ENCODE measurements around the gene CCDC86.

The CCDC86 gene

DNA sequence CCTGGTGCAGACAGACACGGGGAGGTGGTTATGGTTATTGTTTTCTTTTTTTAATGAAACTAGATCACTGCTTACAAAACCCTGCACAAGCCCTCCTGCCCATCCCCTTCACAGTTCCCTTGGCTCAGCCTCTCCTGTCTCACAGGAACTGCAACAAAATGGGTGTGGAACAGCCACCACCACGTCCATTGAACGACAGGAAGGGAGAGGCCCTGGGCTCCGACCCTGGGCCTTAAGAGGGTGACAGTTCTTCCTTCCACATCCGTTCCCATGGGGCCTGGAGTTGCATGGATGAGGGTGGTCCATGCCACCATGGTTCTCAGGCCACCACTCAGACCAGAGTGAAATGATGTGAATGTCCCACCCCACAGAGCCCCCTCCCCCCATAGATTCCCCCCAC is 48.8 kb downstream of the CCDC86 start:
- no peak overlapping the region for H3K4me3 ChIP-seq (ENCODE audit: low read depth, low read length)

DNA sequence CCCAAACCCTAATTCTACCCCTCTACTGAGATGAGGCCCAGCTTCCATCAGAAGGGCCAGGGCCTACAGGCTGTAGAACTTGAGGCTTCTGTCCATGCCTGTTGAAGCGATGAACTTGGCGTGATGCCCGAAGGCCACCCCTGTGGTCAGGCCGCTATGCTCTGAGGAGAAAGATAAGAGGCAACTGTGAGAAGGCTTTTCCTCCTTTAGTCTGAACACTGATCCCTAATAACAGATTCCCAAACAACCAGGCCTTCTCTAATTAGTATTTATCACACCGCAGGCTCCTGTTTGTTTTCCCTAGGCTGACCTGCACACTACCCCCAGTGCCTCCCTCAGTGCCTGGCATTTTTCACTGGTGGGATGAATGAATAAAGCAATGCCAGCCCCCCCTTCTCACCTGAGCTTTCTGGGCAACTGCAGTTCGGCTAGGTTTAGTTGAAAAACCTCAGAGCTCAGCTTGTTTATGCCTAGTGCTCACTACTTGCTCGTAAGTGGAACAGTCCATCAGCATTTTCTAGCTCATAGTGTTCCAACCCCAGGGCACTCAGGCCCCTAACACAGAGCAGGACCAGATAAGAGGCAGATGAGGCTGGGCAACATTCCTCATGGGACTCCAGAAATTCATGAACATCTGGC is 49.3 kb downstream of the CCDC86 start:
- H3K4me3 ChIP-seq (ENCODE audit: low read depth, low read length) = no peak overlapping the region

DNA sequence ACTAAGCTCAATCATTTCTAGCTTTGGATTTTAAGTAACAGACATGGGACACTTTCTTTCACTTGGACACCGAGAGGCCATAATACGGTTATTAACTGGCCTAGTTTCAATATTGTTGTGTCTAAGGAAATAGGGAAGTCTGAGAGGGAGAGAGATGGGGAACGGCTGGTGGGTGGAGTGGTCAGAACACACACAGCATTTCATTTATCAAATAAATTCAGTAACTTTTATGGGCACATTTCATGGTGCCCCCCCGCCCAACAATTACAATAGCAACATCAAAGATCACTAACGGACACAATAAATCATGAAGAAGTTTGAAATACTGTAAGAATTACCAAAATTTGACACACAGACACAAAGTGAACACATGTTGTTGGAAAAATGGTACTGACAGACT is 53.8 kb downstream of the CCDC86 start:
- H3K4me3 ChIP-seq (ENCODE audit: low read depth, low read length) = no peak overlapping the region

DNA sequence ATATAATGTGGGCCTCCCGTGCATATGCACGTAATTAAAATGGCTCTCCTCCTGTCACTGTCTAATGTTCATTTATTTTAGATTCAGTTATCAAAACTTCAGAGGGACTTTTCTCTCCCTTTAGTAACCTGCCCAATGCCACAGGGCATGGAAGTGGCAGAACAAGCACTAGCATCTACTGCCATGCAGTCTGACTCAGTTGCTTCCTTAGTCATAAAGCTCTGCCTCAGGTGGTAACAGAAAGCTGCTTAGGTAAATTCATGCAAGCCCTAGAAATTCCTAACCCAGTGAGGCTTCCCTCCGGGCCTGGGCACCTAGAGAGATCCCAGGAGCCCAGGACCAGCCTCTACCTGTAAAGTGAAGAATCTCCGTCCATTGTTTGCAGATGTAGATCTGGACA is 55.6 kb downstream of the CCDC86 start:
- no peak overlapping the region for H3K4me3 ChIP-seq (ENCODE audit: low read depth, low read length)

DNA sequence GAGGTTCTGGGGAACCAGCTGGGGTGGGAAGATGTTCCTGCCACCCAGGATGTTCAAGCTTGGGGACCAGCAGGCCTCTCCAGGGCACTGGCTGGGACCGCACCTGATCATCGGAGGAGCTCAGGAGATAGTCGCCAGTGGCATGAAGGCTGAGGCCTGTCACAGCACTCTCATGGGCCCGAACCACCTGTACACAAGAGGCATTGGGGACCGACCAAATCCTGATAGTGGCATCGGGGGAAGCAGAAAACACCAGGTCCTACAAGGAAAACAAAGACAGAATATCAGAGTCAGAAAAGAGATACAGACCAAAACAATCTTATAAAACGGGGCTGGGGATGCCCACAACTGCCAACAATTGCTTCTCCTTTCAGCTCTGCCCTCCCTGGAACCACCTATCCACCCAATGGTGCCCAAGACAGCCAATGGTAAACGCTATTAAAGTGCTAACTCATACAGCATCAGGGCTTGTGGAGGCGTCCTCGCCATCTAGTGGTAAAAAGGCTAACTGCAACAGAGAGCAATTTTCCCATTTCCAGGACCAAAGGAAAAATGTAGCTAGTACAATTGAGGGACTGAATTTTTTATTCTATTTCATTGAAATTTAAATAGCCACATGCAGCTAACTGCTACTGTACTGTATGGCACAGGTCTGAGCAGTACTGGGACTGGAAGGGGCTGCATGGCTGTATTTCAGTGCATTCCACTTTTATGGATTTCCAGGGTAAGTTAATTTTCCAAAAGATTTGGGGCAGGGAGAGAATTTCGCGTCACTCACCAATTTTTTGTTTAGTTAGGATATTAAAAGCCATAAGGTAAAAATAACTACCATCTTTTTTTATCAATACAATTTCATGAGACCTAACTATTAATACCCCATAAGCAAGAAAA is 57.4 kb downstream of the CCDC86 start:
- no peak overlapping the region for H3K4me3 ChIP-seq (ENCODE audit: low read depth, low read length)

DNA sequence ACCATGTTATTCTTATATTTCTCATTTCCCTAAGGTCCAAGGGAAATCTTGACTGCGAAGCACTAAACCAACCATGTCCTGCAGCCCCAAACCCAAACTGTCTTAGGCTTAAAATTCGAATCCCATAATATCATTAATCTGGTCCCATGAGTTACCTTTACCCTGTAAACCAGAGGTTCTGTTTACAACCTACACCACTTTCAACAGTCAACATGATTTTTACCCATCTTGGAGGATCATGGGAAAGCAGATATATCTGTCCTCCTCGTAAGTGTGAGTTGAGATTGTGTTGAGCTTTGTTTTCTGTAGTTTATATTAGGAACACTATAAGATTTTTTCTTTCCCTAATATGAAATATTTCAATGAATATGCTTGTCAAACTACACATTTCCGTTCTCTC is 58.1 kb downstream of the CCDC86 start:
- H3K4me3 ChIP-seq (ENCODE audit: low read depth, low read length) = no peak overlapping the region

Data from iPS-11a (cell line).